WI38 (cell line): ENCODE measurements around the gene PMS2.

ENCODE experiments used
- H3K4me3 ChIP-seq: 2 replicates; pipeline ENCODE4 v1.5.1; 2011; ENCODE audit warnings: low read depth, mild to moderate bottlenecking, control low read depth, low read length
- CTCF ChIP-seq: IDR thresholded peaks from 2 replicates; pipeline ENCODE4 v1.5.1; 2012; ENCODE audit warnings: low read depth, mild to moderate bottlenecking, control low read depth, low read length

The PMS2 gene

DNA sequence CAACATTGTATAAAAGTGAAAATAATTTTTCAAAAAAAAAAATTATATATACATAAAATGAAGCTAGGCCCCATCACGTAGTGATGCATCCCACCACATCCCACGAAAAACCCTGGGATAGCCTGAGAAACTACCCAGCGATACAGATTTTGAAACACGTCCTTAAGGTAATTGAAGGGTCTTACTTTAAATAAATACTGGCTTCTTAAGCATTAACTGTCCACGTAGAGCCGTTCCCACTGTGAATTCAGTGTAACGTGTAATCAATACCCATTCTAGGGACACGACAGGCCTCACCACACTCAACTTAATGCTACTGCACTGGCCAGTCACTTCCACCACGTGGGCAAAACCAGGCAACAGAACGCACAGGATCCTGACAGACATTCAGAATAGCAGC, 26.3 kb upstream of the PMS2 start:
- no peak overlapping the region for H3K4me3 ChIP-seq
- no peak for TF ChIP-seq CTCF

GRCh38 chr7:6032641-6033040, 23.8 kb upstream of the PMS2 start:
- no peak overlapping the region for H3K4me3 ChIP-seq
- no peak for TF ChIP-seq CTCF

- TF ChIP-seq CTCF, result no peak
- H3K4me3 ChIP-seq, result no peak overlapping the region
Observed at GRCh38 chr7:6032167-6032566, 23.3 kb upstream of the PMS2 start.

- H3K4me3 ChIP-seq, result no peak overlapping the region
- TF ChIP-seq CTCF, result no peak
Observed at GRCh38 chr7:6031567-6031966, 22.7 kb upstream of the PMS2 start.

GRCh38 chr7:6030988-6031387, 22.1 kb upstream of the PMS2 start, which contains the start of gene ANKRD61:
Gene ANKRD61 (plus strand): TSS chr7:6031376. CDS start chr7:6031376, 0 bp downstream.
- no peak within 1 kb of the TSS for H3K4me3 ChIP-seq
- TF ChIP-seq CTCF, result no peak

DNA sequence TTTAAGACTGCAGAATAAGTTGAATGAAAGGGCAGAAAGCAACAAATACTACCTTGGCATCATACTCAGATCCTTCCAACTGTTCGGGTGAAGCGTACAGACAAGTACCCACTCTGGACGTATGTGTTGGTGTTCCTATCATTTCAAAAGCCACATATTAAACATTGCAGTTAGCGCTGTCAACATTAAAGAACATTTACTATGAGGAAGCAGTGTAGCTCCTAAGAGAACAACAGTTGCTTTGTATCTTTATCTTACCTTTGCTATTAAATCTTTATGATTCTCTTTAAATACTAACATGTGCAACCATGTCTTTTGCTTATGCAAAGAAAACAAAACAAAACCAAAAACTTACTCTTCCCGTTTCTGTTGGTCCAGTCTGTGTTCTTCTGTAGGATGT, 19.7 kb upstream of the PMS2 start:
- no peak overlapping the region for H3K4me3 ChIP-seq
- TF ChIP-seq CTCF, result no peak

- no peak overlapping the region for H3K4me3 ChIP-seq
- TF ChIP-seq CTCF, result no peak
Observed at GRCh38 chr7:6027806-6028365, 19.0 kb upstream of the PMS2 start.
